ENCODE results near the gene C6orf89. TPM values are rescaled to one million over a fixed set of nuclear protein-coding genes. Genes with fewer than 3 reads are reported as not detected.
A peak's percentile ranks its signal among the peaks of the same experiment; 100 is the strongest.

The C6orf89 gene
- total RNA-seq, 2 donors from 2014 or later, result 56.5 to 59.9 TPM

DNA sequence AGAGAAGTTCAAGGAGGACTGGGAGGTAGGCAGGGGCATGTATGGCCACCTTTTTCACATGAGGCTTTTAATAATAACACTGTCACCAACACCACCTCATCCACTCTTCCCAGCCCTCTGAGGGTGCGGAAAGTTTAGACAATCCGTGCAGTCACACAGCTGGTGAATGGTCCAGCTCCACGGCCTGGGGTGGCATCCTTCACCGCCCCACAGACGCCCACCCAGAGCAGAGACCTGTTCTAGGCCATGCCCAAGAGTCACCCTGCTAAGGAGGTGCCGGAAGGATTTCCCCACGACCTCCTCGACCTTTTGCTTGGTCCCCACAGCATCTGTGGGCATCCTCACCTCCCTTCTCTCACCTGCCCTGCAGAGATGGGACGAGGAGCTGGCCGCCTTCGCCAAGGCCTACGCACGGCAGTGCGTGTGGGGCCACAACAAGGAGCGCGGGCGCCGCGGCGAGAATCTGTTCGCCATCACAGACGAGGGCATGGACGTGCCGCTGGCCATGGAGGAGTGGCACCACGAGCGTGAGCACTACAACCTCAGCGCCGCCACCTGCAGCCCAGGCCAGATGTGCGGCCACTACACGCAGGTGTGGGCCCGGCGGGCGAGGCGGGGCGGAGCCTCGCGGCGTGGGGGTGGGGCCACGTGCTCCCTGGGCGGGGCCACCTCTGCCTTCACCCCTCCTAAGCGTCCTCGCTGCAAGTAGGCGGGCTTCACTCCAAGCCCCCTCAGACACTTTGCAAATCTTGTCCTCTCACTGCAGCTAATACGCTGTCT lies 73.2 kb downstream of the C6orf89 start:
- DNase-seq (ENCODE audit: low spot score), result peak; percentile 80
- intact Hi-C loops (cut with DNase I), result no loop called here

- DNase-seq (ENCODE audit: low spot score), result no peak
- intact Hi-C loops (cut with DNase I), result no loop called here
Measured at GRCh38 chr6:36959555-36960250, 74.0 kb downstream of the C6orf89 start.

GRCh38 chr6:36961441-36962435 lies 76.0 kb downstream of the C6orf89 start:
- intact Hi-C loops (cut with DNase I), result no loop called here

DNA sequence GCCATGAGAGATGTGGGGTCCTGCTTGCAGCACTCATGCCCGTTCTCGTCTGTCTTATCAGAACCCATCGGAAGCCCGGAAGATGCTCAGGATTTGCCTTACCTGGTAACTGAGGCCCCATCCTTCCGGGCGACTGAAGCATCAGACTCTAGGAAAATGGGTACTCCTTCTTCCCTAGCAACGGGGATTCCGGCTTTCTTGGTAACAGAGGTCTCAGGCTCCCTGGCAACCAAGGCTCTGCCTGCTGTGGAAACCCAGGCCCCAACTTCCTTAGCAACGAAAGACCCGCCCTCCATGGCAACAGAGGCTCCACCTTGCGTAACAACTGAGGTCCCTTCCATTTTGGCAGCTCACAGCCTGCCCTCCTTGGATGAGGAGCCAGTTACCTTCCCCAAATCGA lies 77.1 kb downstream of the C6orf89 start:
- intact Hi-C loops (cut with DNase I), result no loop called here
- DNase-seq (ENCODE audit: low spot score), result peak; percentile 93

More at GRCh38 chr6:36961441-36962435, 76.0 kb downstream of the C6orf89 start:
- peak; percentile 80 for DNase-seq (ENCODE audit: low spot score)

DNA sequence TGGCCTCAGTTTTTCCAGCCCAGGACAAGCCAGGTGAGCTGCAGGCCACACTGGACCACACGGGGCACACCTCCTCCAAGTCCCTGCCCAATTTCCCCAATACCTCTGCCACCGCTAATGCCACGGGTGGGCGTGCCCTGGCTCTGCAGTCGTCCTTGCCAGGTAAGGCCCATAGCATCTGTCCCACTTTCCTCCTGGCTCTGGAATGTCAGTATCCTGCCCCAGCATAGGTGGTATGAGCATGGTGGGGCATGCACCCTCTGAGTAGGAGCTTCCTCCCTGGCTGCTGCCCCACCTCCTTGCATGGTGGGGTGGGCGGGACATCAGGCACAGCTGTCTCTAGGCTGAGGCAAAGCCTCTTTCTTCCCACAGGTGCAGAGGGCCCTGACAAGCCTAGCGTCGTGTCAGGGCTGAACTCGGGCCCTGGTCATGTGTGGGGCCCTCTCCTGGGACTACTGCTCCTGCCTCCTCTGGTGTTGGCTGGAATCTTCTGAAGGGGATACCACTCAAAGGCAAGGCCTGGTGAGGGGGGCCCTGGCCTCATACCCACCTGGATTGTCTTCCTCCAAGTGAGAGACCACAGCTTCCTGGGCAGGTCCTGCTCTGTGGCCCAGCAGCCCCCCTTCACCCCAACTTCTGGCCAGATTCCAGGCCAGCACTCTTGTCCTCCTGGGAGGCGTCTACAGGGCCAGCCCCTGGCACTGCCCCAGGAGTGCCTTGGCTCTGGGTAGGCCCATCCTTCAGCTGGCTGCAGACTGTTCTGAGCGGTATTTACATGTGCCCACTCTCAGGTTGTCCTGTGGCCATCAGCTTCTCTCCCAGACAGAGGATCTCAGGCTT lies 77.9 kb downstream of the C6orf89 start:
- intact Hi-C loops (cut with DNase I), result no loop called here
- peak; percentile 79 for DNase-seq (ENCODE audit: low spot score)

- DNase-seq (ENCODE audit: low spot score), result peak; percentile 58
- intact Hi-C loops (cut with DNase I), result no loop called here
Measured at GRCh38 chr6:36964349-36964748, 78.6 kb downstream of the C6orf89 start.

GRCh38 chr6:36964908-36965307 lies 79.2 kb downstream of the C6orf89 start:
- DNase-seq (ENCODE audit: low spot score), result no peak
- intact Hi-C loops (cut with DNase I), result no loop called here

DNA sequence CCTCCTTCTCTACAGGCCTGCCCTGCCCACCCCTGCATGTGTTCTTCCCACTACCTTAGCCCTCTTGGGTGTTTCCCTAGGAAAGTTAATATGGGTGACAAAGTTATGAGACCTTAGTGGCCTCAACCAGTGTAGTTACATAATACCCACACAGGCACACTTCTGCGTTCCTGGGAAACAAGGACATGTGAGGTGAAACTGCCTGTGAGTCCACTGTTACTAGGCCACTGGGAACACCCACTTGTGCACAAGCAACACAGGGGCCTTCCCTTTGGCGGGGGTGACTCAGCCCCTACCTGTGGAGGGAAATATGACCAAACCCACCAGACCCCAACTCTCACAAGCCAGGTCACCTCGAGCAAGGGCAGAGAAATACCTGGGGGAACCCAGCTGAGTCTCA lies 81.5 kb downstream of the C6orf89 start:
- intact Hi-C loops (cut with DNase I), result no loop called here
- DNase-seq (ENCODE audit: low spot score), result no peak

DNA sequence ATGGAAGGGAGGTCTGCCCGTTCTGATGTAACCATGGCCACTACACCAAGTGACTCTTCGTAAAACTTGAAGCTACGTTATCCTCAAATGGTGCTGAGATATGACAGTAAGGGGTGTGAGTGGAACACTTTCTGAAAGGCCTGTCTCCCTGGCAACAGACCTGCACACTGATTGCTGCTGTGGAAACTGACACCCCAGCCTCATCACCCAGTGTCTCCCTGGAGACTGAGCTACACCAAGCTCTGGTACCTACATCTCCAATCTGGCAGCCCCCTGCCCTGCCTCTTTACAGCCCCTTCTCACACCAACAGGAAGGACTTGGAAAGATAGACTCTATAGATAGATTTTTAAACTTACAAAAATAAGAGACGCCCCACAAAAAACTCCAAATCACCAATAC lies 82.0 kb downstream of the C6orf89 start:
- intact Hi-C loops (cut with DNase I), result no loop called here

DNA sequence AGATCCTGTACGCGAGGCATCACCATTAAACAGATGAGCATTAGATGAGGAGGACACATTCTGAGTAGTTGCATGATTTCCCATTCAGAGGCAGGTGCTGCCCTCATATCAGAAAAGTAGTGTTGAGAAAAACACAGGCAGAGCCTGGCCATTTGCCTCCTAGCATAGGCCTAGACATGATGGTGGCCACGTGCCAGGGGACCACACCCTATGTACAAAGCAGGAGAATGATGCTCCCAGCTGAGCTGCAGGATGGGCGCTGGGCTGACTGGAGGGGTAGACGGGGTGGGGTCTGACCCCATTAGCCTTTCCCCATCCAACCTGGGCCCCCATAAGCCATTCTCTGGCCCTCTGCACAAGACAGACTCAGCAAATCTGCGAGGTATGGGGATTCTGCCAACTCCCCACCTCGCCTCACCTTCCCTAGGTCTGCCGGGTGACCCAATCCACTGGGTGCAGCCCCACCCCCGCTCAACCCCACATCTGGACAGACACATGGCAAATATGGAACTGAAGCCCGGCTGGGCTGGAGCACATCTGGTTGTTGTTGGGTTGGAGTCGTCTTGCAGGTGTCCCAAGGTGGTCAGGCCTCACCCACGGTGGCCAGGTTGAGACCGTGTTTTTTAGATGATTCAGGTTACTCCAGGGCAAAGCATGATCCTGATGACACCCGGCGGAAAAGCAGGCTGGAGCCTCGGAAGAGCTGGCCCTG lies 82.7 kb downstream of the C6orf89 start:
- intact Hi-C loops (cut with DNase I), result no loop called here
- peak; percentile 87 for DNase-seq (ENCODE audit: low spot score)

More for the DNA sequence above, 82.0 kb downstream of the C6orf89 start:
- DNase-seq (ENCODE audit: low spot score), result peak; percentile 43

- no peak for DNase-seq (ENCODE audit: low spot score)
- intact Hi-C loops (cut with DNase I), result no loop called here
Measured at GRCh38 chr6:36969240-36969691, 83.5 kb downstream of the C6orf89 start.

- intact Hi-C loops (cut with DNase I), result loop anchor here in 1 of 2 donors (10.0 kb wide), 1 partner anchor 45 kb away; no protein-coding TSS in a partner anchor
- no peak for DNase-seq (ENCODE audit: low spot score)
Measured at GRCh38 chr6:36969988-36970891, 84.5 kb downstream of the C6orf89 start.

GRCh38 chr6:36970892-36971842 lies 85.4 kb downstream of the C6orf89 start:
- intact Hi-C loops (cut with DNase I), result loop anchor here in 1 of 2 donors (10.0 kb wide), 1 partner anchor 46 kb away; no protein-coding TSS in a partner anchor
- DNase-seq (ENCODE audit: low spot score), result no peak

DNA sequence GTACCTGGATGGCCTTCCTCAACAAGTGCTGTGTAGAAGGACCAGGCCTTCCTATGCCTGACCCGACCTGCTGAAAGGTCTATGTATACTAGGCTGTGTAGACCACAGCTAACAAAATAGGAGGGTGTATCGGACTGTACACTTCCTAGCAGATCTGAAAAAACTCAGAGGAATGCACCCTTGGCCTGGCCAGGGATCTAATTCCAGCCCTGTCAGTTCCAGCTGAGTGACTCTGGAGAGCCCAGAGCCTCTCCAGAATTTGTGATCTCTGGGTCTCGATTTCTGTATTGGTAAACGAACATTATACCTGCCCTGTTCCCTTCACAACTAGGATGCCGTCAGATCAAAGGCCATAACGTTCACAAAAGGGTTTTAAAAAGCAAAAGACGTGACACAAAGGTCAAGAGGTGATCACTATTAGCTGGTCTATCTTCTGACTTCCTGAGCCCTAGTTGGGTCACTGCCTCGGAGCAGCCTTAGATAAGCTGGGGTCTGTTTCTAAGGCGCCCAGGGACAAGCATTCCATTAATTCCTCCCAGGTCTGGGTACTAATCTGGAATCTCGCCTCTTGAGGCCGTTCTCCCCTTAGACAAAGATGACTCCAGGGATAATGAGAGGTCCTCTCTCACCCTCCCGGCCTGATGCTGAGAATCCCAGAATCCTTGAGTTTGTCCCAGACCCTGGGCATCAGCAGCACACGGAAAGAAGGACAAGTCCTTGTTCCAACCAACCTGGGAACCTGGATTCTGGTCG lies 86.3 kb downstream of the C6orf89 start:
- no peak for DNase-seq (ENCODE audit: low spot score)
- intact Hi-C loops (cut with DNase I), result loop anchor here in 1 of 2 donors (10.0 kb wide), 1 partner anchor 47 kb away; no protein-coding TSS in a partner anchor

GRCh38 chr6:36973190-36973589 lies 87.4 kb downstream of the C6orf89 start:
- no peak for DNase-seq (ENCODE audit: low spot score)
- intact Hi-C loops (cut with DNase I), result loop anchor here in 1 of 2 donors (10.0 kb wide), 1 partner anchor 48 kb away; no protein-coding TSS in a partner anchor
